Measurements from ENCODE around the gene SHLD2.

Gene SHLD2, protein sequence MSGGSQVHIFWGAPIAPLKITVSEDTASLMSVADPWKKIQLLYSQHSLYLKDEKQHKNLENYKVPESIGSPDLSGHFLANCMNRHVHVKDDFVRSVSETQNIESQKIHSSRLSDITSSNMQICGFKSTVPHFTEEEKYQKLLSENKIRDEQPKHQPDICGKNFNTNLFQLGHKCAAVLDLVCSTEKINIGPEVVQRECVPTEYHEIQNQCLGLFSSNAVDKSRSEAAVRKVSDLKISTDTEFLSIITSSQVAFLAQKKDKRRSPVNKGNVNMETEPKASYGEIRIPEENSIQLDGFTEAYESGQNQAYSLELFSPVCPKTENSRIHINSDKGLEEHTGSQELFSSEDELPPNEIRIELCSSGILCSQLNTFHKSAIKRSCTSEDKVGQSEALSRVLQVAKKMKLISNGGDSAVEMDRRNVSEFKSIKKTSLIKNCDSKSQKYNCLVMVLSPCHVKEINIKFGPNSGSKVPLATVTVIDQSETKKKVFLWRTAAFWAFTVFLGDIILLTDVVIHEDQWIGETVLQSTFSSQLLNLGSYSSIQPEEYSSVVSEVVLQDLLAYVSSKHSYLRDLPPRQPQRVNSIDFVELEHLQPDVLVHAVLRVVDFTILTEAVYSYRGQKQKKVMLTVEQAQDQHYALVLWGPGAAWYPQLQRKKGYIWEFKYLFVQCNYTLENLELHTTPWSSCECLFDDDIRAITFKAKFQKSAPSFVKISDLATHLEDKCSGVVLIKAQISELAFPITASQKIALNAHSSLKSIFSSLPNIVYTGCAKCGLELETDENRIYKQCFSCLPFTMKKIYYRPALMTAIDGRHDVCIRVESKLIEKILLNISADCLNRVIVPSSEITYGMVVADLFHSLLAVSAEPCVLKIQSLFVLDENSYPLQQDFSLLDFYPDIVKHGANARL

DNA sequence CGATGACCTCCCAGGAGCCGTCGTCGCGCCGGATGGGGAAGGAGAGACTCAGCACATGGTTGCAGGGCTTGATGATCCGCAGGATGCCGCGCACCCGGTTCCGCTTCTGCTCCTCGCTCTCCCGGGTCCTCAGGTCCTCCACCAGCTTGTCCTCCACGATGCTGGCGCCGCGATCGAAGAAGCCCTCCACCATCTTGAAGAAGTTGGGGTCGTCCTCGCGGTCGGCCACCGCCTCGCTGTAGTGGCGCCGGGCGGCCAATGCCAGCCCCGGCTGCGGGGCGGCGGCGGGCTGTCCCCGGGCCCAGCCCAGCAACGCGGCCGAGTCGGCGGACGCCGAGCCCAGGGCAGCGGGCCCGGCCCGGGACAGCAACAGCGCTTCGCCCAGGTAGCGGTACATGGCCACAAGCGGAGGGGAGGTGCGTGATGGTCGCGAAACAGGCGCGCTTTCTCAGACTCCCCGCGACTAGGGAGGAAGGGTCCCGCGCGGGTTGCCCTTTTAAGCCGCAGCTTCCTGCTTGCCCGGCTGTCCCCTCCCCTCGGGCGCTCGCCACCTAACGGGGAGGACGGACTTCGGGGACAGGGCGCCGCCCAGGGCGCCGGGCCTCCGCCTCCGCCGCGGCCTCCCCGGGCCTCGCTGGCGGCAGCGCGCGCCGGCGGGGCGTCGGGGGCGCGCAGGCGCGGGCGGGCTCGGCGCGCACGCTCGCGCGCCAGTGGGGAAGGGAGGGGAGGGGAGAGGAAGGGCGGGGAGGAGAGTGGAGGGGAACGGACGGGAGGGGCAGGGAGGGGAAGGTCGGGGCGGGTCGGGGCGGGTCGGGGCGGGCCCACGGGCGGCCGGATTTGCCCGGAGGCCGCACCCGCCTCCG, at the start of gene SHLD2, which contains the start of gene GLUD1:
Gene SHLD2 (plus strand): TSS at position 834 of the 863 bp plus-strand sequence. CDS start 56,149 bp downstream, outside the sequence.
Gene GLUD1 (minus strand): TSS at position 471 of the 863 bp plus-strand sequence. CDS start 74 bp downstream, at position 397.
- TF ChIP-seq, protein P1, sequence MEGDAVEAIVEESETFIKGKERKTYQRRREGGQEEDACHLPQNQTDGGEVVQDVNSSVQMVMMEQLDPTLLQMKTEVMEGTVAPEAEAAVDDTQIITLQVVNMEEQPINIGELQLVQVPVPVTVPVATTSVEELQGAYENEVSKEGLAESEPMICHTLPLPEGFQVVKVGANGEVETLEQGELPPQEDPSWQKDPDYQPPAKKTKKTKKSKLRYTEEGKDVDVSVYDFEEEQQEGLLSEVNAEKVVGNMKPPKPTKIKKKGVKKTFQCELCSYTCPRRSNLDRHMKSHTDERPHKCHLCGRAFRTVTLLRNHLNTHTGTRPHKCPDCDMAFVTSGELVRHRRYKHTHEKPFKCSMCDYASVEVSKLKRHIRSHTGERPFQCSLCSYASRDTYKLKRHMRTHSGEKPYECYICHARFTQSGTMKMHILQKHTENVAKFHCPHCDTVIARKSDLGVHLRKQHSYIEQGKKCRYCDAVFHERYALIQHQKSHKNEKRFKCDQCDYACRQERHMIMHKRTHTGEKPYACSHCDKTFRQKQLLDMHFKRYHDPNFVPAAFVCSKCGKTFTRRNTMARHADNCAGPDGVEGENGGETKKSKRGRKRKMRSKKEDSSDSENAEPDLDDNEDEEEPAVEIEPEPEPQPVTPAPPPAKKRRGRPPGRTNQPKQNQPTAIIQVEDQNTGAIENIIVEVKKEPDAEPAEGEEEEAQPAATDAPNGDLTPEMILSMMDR (conservative IDR thresholded peaks at IDR 0.05; ENCODE audit: low read depth, low read length), result no peak
- Histone ChIP-seq H4K20me1 (ENCODE audit: insufficient read depth) (0 out of 2 replicates have a peak, but pooled peaks cover 7% of the 10 kb centered on the region), H3K79me2 (ENCODE audit: insufficient read depth, low read depth) (peaks cover 62% of the 10 kb centered on the region), H3K36me3 (ENCODE audit: insufficient read depth) (no peaks in the 10 kb centered on the region), H2AFZ (ENCODE audit: low read depth) (peak within 1 kb of the TSS; percentile 75), H3K27me3 (ENCODE audit: insufficient read depth, low read depth) (no peaks in the 10 kb centered on the region), H3K27ac (peak within 1 kb of the TSS; percentile 95), H3K4me1 (ENCODE audit: low read depth, poor library complexity, severe bottlenecking) (peaks cover 41% of the 10 kb centered on the region), H3K9ac (peak within 1 kb of the TSS; percentile 94), H3K4me3 (IDR thresholded peaks at IDR 0.05; ENCODE audit: insufficient read depth, low read depth, low read length) (no peak within 1 kb of the TSS), H3K4me2 (peak within 1 kb of the TSS; percentile 92)

DNA sequence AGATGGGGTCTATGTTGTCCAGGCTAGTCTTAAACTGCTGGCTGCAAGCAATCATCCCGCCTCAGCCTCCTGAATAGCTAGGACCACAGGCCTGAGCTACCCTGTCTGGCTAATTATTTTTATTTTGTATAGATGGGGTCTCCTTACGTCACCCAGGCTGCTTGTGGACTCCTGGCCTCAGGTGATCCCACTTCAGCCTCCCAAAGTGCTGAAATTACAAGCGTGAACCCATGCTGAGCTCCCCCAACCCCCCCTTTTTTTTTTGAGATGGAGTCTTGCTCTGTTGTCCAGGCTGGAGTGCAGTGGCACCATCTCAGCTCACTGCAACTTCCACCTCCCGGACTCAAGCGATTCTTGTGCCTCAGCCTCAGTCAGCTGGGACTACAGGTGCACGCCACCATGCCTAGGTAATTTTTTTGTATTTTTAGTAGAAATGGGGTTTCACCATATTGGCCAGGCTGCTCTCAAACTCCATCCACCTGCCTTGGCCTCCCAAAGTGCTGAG, 49.5 kb upstream of the SHLD2 start:
- TF ChIP-seq, protein P1 (conservative IDR thresholded peaks at IDR 0.05; ENCODE audit: low read depth, low read length), result no peak
- Histone ChIP-seq H3K27ac (no peak overlapping the region), H2AFZ (ENCODE audit: low read depth) (no peak overlapping the region), H3K27me3 (ENCODE audit: insufficient read depth, low read depth) (no peaks in the 10 kb centered on the region), H3K4me3 (IDR thresholded peaks at IDR 0.05; ENCODE audit: insufficient read depth, low read depth, low read length) (no peak overlapping the region), H3K36me3 (ENCODE audit: insufficient read depth) (no peaks in the 10 kb centered on the region), H3K79me2 (ENCODE audit: insufficient read depth, low read depth) (no peaks in the 10 kb centered on the region), H4K20me1 (ENCODE audit: insufficient read depth) (no peaks in the 10 kb centered on the region), H3K4me1 (ENCODE audit: low read depth, poor library complexity, severe bottlenecking) (no peaks in the 10 kb centered on the region), H3K4me2 (no peak overlapping the region), H3K9ac (no peak overlapping the region)

DNA sequence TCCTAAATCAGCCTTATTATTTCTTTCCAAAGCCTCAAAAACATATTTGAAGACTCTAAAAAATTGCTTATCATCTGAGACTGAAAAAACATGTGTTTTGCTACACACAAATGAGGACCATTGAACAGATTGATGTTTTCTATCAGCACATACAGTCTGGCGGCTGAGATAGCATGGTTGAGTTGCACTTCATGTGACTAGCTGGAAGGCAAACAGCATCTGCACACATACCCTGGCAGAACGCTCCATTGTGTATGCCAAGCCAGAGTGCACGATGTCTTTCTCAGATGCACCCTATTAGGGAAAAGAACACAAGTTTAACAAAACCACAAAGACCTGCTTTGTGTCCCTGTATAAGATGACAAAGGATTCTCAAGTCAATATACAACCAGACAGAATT, 41.9 kb upstream of the SHLD2 start:
- no peak overlapping the region for H3K9ac ChIP-seq
- no peak overlapping the region for H3K4me2 ChIP-seq
- H3K27ac ChIP-seq, result no peak overlapping the region
- H3K4me1 ChIP-seq (ENCODE audit: low read depth, poor library complexity, severe bottlenecking), result peaks cover 12% of the 10 kb centered on the region
- no peak overlapping the region for H2AFZ ChIP-seq (ENCODE audit: low read depth)
- H3K36me3 ChIP-seq (ENCODE audit: insufficient read depth), result peaks cover 18% of the 10 kb centered on the region; the same call in 1 of the 2 replicates
- no peaks in the 10 kb centered on the region for H3K27me3 ChIP-seq (ENCODE audit: insufficient read depth, low read depth)
- H3K4me3 ChIP-seq (IDR thresholded peaks at IDR 0.05; ENCODE audit: insufficient read depth, low read depth, low read length), result no peak overlapping the region
- no peaks in the 10 kb centered on the region for H4K20me1 ChIP-seq (ENCODE audit: insufficient read depth)
- TF ChIP-seq, protein P1 (conservative IDR thresholded peaks at IDR 0.05; ENCODE audit: low read depth, low read length), result no peak
- H3K79me2 ChIP-seq (ENCODE audit: insufficient read depth, low read depth), result no peaks in the 10 kb centered on the region

Data from KMS-11 (cell line).